SK-N-MC (cell line): ENCODE results near the gene DNAH10.

Experiments used
- EZH2 ChIP-seq: fragments of 200-600 bp; sonication (generic); IDR thresholded peaks from one replicate; pipeline ENCODE4 v1.6.1; 2017; ENCODE audit warnings: antibody characterized with exemption
- FOXP2 ChIP-seq: optimal IDR thresholded peaks from 2 replicates; pipeline ENCODE3; 2011; ENCODE audit warnings: mild to moderate bottlenecking, moderate library complexity; ENCODE audit not compliant: insufficient read depth; ENCODE audit errors: extremely low read length, control extremely low read depth
- POLR2AphosphoS5 ChIP-seq: IDR thresholded peaks from 2 replicates; pipeline ENCODE4 v1.6.1; 2012; ENCODE audit warnings: mild to moderate bottlenecking, low read depth, low read length, borderline replicate concordance

- no peak for TF ChIP-seq POLR2AphosphoS5
- TF ChIP-seq EZH2, result no peak
- no peak for TF ChIP-seq FOXP2
These were observed 992 bp downstream of the DNAH10 start for GRCh38 chr12:123763093-123763492.
